Muscle of back (tissue), 13 donors: ENCODE measurements around the gene COPG1. TPM values are rescaled to one million over a fixed set of nuclear protein-coding genes. Genes with fewer than 3 reads are reported as not detected.
A peak's percentile ranks its signal among the peaks of the same experiment; 100 is the strongest.
"Not testable (repeated sequence)": the region's sequence is repeated elsewhere in the genome, so short reads cannot be mapped to it uniquely, and the experiment has no call there.

Experiments used
- DNase-seq, 3 donors: peaks; one replicate each; pipeline versions ENCODE4 v3.0.0 to v3.0.0-alpha.2; 2013
- long read RNA-seq, 9 donors: transcript quantifications; one replicate each; lab custom pipeline, GENCODE V29; 2026
- polyA plus RNA-seq, 10 donors: library from polyadenylated mRNA; unstranded; fragments of 120-200 nt; gene quantifications; one replicate each; pipeline ENCODE4 v1.2.1, GENCODE V29; 2013; ENCODE audit not compliant: insufficient read length in 10 of 10

Gene COPG1, protein sequence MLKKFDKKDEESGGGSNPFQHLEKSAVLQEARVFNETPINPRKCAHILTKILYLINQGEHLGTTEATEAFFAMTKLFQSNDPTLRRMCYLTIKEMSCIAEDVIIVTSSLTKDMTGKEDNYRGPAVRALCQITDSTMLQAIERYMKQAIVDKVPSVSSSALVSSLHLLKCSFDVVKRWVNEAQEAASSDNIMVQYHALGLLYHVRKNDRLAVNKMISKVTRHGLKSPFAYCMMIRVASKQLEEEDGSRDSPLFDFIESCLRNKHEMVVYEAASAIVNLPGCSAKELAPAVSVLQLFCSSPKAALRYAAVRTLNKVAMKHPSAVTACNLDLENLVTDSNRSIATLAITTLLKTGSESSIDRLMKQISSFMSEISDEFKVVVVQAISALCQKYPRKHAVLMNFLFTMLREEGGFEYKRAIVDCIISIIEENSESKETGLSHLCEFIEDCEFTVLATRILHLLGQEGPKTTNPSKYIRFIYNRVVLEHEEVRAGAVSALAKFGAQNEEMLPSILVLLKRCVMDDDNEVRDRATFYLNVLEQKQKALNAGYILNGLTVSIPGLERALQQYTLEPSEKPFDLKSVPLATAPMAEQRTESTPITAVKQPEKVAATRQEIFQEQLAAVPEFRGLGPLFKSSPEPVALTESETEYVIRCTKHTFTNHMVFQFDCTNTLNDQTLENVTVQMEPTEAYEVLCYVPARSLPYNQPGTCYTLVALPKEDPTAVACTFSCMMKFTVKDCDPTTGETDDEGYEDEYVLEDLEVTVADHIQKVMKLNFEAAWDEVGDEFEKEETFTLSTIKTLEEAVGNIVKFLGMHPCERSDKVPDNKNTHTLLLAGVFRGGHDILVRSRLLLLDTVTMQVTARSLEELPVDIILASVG
- 100 to 1,000 TPM; 103 to 143 (median 112) TPM for polyA plus RNA-seq
- long read RNA-seq, donor 1, partial matches to known transcripts, result 0 of 2 reads
- long read RNA-seq, donor 1, other reads (novel, unspliced or antisense), result 0 of 2 reads
- long read RNA-seq, donor 2, partial matches to known transcripts, result 37 of 42 reads
- long read RNA-seq, donor 2, other reads (novel, unspliced or antisense), result 0 of 42 reads
- long read RNA-seq, donor 3, result 0 reads
- long read RNA-seq, donor 4, partial matches to known transcripts, result 0 of 5 reads
- long read RNA-seq, donor 4, other reads (novel, unspliced or antisense), result 0 of 5 reads
- long read RNA-seq, donor 5, transcript COPG1-208 (4 exons, 730 nt), result major isoform, 5 of 33 reads
- long read RNA-seq, donor 5, partial matches to known transcripts, result 25 of 33 reads
- long read RNA-seq, donor 5, other reads (novel, unspliced or antisense), result 0 of 33 reads
- long read RNA-seq, donor 6, transcript COPG1-201 (24 exons, 3,078 nt), result major isoform, 6 of 109 reads
- long read RNA-seq, donor 6, partial matches to known transcripts, result 97 of 109 reads
- long read RNA-seq, donor 6, other reads (novel, unspliced or antisense), result 5 of 109 reads
- long read RNA-seq, donor 7, partial matches to known transcripts, result 0 of 1 reads
- long read RNA-seq, donor 7, other reads (novel, unspliced or antisense), result 0 of 1 reads
- long read RNA-seq, donor 8, partial matches to known transcripts, result 62 of 65 reads
- long read RNA-seq, donor 8, other reads (novel, unspliced or antisense), result 0 of 65 reads
- long read RNA-seq, donor 9, result 0 reads

DNA sequence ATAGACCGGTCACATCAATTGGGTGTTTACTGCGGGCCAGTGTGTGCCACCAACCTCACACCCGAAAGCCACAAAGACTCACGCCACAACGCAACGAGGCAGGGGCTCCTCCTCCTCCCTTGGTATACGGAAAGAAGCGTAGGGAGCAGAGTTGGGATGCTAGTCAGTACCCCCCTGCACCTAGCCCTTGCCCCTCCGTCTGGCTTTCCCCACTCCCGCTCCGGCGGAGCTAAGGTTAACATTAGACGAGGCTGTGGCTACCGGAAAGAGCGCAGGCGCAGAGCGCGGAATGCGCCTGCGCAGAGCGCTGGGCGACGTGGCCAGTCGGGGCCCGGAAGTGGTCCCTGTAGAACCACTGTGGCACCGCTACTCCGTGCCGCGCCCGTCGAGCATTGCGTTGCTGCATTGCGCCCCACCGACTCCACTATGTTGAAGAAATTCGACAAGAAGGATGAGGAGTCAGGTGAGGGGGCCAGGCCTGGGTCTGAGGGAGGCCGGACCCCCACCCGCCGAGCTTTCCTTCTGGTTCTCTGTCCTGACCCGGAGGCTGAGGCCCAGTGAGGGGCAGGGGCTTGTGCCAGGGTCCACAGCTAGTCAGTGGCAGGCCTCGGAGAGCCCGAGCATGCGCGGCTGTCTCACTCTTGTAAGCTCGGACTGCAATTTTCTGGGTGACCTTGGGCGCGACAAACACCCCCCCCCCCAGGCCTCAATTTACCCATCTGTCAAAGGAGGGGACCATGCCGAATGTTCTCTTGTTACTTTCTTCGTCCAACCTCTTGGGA is at the start of gene COPG1:
Gene COPG1 (plus strand): TSS at position 323 of the 782 bp plus-strand sequence. CDS start 104 bp downstream, at position 427.
- DNase-seq, result peak; percentile 90 to 98 (median 98)

DNA sequence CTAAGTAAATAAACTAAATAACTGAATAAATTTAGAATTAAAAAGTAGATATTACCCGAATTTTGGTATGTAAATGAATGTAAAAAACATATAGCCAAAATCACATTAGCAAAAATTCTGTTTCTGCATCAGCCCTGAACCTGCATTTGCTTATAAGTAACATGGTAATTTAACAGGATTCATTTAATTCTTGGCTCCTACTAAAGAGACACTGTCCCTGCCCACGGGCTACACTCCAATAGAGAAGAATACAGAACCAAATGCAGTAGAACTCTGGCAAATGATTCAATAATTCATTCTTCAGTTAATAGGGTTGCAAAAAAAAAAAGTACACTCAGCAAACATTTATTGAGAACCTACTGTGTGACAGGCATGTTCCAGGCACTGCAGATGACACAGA is 44.9 kb upstream of the COPG1 start:
- no peak for DNase-seq

DNA sequence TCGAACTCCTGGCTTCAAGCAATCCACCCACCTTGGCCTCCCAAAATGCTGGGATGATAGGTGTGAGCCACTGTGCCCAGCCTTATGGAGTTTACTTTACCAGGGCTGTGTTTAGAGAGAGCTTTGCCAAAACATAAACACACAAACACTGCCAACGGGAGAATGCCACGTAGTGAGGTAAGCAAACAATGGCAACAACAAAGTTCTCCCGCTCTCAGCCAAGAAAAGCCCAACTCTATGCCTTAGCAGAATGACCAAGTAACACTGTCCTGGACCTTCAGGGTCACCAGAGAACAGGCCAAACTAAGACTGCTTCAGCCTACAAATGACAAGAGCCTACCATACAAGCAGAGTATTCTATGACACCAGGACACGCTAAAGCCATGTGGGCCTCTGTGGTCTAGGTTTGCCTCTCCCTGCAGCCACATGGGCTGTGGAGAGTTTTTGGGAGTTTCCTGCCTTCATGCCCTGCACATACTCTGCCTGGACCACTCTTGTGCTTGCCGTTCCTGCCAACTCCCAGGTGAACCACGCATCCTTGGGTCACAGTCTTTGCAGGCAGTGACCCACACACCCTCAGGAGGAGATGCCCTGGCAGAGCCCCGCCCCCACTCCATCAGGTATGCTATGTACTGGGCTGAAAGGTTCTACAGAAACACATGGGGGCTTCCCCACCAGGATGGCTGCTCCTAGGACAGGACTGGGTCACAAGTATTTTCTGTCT is 44.1 kb upstream of the COPG1 start:
- no peak for DNase-seq

DNA sequence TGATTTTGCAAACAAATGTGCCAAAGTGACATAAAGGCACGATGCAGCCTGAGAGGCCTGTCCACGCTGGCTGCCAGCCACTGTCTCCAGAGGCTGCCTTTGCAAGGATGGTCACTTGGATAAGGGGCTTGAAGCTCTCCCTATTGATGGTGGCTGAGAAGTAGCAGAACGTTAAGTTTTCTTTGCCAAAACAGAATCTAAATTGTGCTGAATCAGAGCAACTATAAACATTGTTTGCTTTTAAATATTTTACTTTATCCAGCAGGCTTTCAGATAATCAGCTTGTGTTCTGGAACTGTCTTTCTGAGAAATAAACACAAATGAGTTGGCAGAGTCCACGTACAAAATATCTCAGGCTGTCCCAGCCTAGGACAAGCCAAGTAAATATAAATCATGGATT is 41.9 kb upstream of the COPG1 start:
- DNase-seq, result peak in 1 of 3 donors; percentile 37

DNA sequence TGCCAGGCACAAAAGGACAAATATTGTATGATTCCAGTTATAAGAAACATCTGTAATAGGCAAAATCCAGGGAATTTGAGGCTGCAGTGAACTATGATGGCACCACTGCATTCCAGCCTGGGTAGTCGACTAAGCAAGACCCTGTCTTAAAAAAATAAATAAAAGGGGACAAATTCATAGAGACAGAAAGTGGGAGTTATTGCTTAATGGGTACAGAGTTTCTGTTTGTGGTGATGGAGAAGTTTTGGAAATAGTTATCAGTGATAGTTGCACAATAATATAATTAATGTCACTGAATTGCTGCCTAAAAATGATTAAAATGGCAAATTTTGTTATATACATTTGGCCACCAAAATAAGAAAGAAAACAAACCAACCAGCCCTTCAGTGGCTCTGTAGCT is 38.1 kb upstream of the COPG1 start:
- DNase-seq, result no peak

DNA sequence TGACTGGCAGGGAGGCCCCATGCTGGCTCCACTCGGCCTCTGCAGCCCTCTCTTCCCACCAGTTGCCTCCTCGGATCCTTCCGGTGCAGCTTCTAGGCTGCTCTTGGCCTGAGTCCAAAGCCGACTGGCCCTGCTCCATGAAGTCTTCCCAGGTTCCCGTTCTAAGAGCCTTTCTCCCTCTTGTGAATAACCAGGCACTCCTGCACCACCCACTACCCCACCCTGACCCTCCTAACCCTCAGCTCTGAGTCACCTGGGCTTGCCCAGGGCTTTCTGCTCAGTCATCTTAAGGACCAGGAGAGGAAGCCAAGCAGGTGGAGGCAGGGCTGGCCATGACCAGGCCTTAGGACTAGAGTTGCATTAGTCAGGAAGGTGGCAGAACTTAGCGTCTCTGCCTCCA is 37.6 kb upstream of the COPG1 start:
- DNase-seq, result peak in 1 of 3 donors; percentile 39

DNA sequence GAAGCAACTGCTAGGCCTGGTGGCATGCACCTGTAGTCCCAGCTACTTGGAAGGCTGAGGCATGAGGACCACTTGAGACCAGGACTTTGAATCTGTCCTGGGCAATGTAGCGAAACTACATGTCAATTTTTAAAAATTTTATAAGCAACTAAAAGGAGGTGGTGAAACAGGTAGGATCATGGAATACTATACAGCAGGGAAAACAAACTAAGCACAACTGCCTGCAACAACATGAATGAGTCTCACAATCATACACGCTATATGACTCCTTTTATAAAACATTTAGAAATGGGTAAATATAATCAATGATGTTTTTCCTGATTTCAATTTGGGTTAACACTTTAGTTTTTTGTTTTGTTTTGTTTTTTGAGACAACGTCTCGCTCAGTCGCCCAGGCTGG is 36.2 kb upstream of the COPG1 start:
- DNase-seq, result no peak

DNA sequence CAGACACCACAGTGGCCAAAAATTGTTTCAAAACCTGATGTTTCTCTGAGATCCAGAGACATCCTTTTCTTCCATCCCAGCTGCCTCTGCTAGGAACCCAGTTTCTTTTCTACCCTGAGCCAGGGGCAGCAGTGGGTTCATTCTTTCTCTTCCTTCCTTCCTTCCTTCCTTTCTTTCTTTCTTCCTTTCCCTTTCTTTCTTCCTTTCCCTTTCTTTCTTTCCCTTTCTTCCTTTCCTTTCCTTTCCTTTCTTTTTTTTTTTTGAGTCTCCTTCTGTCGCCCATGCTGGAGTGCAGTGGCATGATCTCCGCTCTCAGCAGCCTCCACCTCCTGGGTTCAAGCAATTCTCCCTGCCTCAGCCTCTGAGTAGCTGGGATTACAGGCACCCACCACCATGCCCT is 30.7 kb upstream of the COPG1 start:
- no peak for DNase-seq

DNA sequence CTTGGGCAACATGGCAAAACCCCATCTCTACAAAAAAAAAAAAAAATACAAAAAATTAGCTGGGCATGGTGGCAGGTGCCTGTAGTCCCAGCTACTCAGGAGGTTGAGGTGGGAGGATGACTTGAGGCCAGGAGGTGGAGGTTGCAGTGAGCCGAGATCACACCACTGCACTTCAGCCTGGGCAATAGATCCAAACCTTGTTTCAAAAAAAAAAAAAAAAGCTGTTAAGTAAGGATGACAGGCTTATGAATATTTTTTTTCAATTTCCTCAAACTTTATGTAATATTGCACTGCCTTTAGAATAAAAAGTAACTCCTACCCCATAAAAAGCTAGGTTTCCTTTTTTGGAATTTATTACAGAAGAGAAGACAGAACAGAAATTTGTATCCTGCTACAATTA is 25.0 kb upstream of the COPG1 start:
- DNase-seq, result not testable (repeated sequence)

DNA sequence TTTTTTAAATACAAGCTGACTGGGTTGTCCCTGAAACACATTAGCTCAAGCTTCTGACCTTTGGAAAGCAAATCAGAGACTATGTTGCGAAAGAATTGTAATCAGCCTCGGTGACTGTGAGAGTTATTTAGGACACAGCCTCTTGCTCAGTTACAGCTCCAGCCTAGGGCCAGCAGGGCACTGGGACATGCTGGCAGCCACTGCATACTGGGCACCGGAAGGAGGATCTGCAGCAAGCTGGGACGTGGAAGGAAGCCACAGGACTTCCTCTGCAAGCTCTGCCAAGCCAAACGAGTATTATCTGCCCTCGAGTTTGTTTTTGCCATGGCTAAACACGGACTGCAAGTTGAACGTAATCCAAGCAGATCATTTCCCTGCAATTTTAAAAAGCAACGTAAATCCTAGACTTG is 24.4 kb upstream of the COPG1 start:
- DNase-seq, result peak in 1 of 3 donors; percentile 68

DNA sequence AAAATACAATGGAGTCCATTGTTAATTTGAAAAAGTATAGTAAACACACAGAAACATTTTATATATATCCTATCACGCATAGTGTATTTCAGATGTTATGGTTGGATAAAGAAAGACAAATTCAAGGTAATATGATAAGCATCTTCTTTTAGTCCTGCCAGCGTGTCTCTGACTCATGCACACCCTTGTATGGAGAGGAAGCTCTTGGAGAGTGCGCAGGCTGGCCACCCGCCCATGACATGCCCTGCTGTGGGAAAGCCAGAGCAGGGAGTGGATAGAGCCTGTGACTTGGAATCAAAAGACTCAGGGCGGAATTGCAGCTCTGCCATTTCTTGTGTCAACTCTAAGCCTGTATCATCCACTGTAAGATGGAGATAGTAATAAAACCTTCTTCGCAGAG is 23.0 kb upstream of the COPG1 start:
- DNase-seq, result peak in 2 of 3 donors; percentile 33 to 61

DNA sequence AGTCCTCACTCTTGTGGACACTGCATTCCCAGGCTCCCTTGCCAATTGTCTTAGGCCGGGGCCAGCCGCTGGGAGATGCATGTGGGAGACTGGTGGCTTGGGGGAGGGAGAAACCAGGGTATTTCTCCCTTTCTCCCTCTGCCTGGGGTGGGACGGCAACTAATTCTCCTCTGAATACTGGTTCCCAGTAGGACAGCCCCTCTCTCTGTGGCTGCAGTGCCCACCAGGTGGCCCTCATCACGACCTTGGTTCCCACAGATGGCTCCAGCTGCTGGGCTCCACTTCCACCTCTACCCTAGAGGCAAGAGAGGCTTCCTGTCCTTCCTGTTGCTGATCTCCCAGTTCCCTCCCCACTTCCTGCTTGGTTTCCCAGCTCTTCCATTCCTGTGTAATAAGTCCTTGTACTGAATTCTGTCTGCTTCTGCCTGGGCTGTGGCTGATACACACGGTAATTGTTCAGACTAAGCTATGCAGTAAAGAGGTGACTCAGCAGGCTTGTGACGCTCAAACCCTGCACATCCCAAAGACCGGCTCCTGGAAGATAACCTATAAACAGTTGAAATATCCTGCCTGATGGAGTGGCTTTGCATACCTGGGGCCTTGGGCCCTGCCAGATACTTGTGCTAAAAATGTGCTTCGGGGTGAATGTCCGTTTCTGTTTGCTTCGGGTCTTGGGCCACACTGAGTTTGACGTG is 20.4 kb upstream of the COPG1 start:
- DNase-seq, result peak in 2 of 3 donors; percentile 26 to 43

DNA sequence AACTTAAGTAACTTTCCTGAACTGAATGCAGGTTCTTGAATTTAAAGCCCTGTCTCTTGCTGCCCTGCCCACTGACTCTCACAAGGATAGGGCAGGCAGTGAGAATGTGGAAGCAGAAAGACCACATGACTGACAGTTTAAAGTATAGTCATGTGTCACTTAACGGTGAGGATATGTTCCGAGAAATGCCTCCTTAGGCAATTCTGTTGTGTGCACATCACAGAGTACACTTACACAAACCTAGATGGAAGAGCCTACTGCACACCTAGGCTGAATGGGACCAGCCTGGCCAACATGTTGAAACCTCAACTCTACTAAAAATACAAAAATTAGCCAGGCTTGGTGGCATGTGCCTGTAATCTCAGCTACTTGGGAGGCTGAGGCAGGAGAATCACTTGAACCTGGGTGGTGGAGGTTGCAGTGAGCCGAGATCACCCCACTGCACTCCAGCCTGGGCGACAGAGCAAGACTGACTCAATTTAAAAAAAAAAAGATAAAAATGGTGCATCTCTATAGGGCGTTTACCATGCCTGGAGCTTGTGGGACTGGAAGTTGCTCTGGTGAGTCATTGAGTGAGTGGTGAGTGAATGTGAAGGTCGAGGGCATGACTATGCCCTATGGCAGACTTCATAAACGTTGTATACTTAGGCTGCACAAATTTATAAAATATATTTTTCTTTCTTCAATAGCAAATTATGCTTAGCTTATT is 18.9 kb upstream of the COPG1 start:
- DNase-seq, result peak in 2 of 3 donors; percentile 29 to 40

DNA sequence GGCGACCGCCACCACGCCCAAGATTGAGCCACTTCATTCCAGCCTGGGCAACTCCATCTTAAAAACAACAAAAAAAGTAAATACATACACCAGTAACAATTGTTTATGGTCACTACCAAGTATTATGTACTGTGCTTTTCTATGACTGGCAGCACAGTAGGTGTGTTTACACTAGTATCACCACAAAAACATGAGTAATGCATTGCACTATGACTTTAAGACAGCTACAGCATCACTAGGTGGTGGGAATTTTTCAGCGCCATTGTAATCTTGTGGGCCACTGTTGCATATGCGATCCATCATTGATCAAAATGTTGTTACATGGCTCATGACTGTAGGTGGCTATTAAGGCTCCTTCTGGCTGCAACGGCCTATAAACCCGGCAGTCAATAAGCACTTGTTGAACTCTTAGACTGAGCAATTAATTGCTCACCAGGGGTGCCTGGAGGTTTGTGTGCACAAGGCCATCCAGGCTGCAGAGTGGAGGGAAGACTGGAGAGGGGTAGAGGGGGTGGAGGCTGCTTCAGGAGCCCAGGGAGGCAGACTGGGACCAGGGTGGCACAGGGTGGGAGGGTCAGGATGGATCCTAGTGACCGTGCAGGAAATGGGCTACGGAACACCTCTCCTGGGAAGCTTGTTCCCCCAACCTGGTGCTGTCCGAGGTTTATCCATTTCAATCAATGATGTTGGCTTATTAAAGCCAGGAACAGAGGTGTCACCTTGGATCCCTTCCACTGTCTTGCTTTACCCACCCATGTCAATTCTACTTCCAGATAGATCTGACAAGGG is 17.9 kb upstream of the COPG1 start:
- DNase-seq, result no peak

DNA sequence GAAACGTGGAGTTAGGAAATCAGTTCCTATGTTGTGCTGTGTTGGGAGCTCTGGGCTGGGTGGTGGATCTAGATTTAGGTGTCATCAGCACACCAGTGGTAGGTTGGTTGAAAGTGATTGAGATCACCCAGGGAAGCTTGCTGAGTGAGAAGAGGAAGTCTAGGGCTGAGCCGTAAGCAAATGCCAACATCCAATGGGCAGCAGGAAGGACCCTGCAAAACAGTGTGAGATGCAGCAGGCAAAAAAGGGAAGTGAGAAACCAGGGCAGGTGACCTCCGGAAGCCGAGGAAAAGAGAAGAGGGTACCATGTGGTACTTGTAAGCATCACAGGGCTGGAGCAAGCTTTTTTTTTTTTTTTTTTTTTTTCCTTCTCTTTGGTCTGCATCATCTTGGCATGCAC is 15.9 kb upstream of the COPG1 start:
- DNase-seq, result peak in 1 of 3 donors; percentile 48

DNA sequence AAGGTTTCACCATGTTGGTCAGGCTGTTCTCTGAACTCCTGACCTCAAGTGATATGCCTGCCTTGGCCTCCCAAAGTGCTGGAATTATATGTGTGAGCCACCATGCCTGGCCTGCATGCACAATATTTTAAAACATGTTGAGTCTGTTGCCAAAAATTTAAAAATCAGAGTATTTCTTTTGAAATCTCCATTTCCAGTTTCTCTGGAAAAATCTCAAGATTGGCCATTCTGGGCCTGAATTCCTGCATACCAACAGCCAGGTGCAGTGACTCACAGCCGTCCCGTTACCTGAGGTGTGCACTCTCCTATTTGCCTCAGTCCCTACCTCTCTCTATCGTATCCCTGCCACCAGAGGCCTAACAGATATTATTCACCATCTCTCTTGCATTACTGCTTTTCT is 15.0 kb upstream of the COPG1 start:
- no peak for DNase-seq

DNA sequence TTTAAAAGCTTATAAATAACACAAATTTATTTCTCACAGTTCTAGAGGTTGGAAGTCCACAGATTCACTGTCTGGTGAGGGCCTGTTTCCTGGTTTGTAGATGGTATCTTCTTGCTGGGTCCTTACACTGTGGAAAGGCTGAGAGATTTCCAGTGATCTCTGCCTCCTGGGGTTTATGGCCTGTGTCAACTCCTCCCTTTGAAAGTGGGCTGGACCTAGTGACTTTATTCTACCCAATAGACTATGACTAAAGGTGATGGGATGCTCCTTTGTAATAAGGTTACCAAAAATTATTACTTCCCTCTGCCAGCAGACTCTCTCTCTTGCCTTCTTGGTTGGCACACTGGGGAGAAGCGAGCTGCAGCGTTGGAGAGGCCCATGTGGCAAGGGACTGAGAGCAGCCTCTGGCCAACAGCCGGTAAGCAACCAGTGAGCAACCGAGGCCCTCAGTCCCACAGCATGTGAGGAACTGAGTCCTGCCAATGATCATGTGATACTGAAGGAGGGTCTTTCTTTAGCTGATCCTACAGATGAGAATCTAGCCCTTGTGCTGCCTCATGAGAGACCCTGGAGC is 14.0 kb upstream of the COPG1 start:
- DNase-seq, result no peak
